HepG2 (cell line): ENCODE results near the gene MIF. TPM values are rescaled to one million over a fixed set of nuclear protein-coding genes. Genes with fewer than 3 reads are reported as not detected.
A peak's percentile ranks its signal among the peaks of the same experiment; 100 is the strongest.

Experiments
- HNF4G ChIP-seq, 2 experiments: sonication (generic) in 1 of 2; formaldehyde crosslinking in 1 of 2; IDR thresholded peaks; 2 replicates each; pipeline versions ENCODE4 v1.4.0 to v1.6.1; 2011 to 2020; ENCODE audit warnings: borderline replicate concordance in 2 of 2, low read depth in 2 of 2, mild to moderate bottlenecking in 2 of 2, low read length in 1 of 2, missing genetic modification reagents in 1 of 2, moderate library complexity in 1 of 2
- KDM1A ChIP-seq: IDR thresholded peaks from 2 replicates; pipeline ENCODE4 v1.6.1; 2016; ENCODE audit warnings: missing compliant biosample characterization
- ONECUT2 ChIP-seq: sonication (generic); formaldehyde crosslinking; IDR thresholded peaks from 2 replicates; pipeline ENCODE4 v1.4.0; 2020; ENCODE audit warnings: missing genetic modification reagents
- RNF2 ChIP-seq: fragments of 450-650 bp; conservative IDR thresholded peaks from 2 replicates; pipeline ENCODE4 v1.6.1; 2016; ENCODE audit warnings: low read depth
- RXRA ChIP-seq: sonication (generic); formaldehyde crosslinking; IDR thresholded peaks from 2 replicates; pipeline ENCODE4 v1.5.1; 2020; ENCODE audit warnings: missing genetic modification reagents
- SIN3B ChIP-seq: fragments of 150-350 bp; IDR thresholded peaks from 2 replicates; pipeline ENCODE4 v1.6.1; 2014; ENCODE audit warnings: low read length
- SKI ChIP-seq: fragments of 450-650 bp; IDR thresholded peaks from one replicate; pipeline ENCODE4 v1.6.1; 2018; ENCODE audit warnings: mild to moderate bottlenecking; ENCODE audit not compliant: partially characterized antibody
- SP1 ChIP-seq, 2 experiments: fragments of 450-650 bp in 1 of 2; sonication (generic) in 1 of 2; formaldehyde crosslinking in 1 of 2; IDR thresholded peaks; 2 replicates each; pipeline versions ENCODE4 v1.4.0 to v1.6.1; 2016 to 2020; ENCODE audit warnings: missing genetic modification reagents in 1 of 2
- SPEN ChIP-seq: sonication (generic); formaldehyde crosslinking; IDR thresholded peaks from 2 replicates; pipeline ENCODE4 v1.5.1; 2020; ENCODE audit warnings: low read depth, mild to moderate bottlenecking, missing genetic modification reagents
- ZNF230 ChIP-seq: sonication (generic); formaldehyde crosslinking; IDR thresholded peaks from 2 replicates; pipeline ENCODE4 v1.4.0; 2020; ENCODE audit warnings: mild to moderate bottlenecking, missing genetic modification reagents
- ZNF614 ChIP-seq: IDR thresholded peaks from 2 replicates; pipeline ENCODE4 v1.6.1; 2018; ENCODE audit warnings: missing biosample characterization, missing genetic modification reagents, inconsistent platforms, borderline replicate concordance
- ZNF772 ChIP-seq: sonication (generic); formaldehyde crosslinking; IDR thresholded peaks from 2 replicates; pipeline ENCODE4 v1.5.0; 2020; ENCODE audit warnings: mild to moderate bottlenecking, missing genetic modification reagents
- ZNF878 ChIP-seq: sonication (generic); formaldehyde crosslinking; IDR thresholded peaks from 2 replicates; pipeline ENCODE4 v1.8.1; 2023; ENCODE audit warnings: mild to moderate bottlenecking, missing genetic modification reagents, moderate library complexity
- polyA plus RNA-seq, 8 experiments: library from polyadenylated mRNA; depleted of rRNA in 3 of 8; stranded (reverse) in 7 of 8; unstranded in 1 of 8; fragments of >200 nt; fragmentation: Illumina TruSeq in 4 of 8; extraction: Trizol in 4 of 8; gene quantifications; 2 replicates each; pipeline versions ENCODE4 v1.2.1 to v1.2.3, GENCODE V29; 2011 to 2016; ENCODE audit warnings: low read depth in 4 of 8, missing spikeins in 1 of 8, mixed read lengths in 1 of 8; ENCODE audit not compliant: insufficient read depth in 1 of 8
- total RNA-seq, 5 experiments: library from RNA; depleted of rRNA; stranded (reverse); fragments of >200 nt; fragmentation: Illumina TruSeq; extraction: Trizol; gene quantifications; 2 replicates each; pipeline ENCODE4 v1.2.3, GENCODE V29; 2016; ENCODE audit warnings: low read depth in 1 of 5
- TF ChIP-seq, protein P1 (sequence below): sonication (generic); formaldehyde crosslinking; conservative IDR thresholded peaks from 2 replicates; pipeline ENCODE4 v1.5.0; 2020; ENCODE audit warnings: missing genetic modification reagents
- TF ChIP-seq, protein P2 (sequence below): IDR thresholded peaks from 2 replicates; pipeline ENCODE4 v1.6.1; 2016
- TF ChIP-seq, protein P3 (sequence below): IDR thresholded peaks from 2 replicates; pipeline ENCODE4 v1.6.1; 2018; ENCODE audit warnings: missing genetic modification reagents, mild to moderate bottlenecking, missing compliant biosample characterization
- TF ChIP-seq, protein P4 (sequence below): sonication (generic); formaldehyde crosslinking; IDR thresholded peaks from 2 replicates; pipeline ENCODE4 v1.5.0; 2020; ENCODE audit warnings: mild to moderate bottlenecking, missing genetic modification reagents, moderate library complexity
- TF ChIP-seq, protein P5 (sequence below): sonication (generic); formaldehyde crosslinking; IDR thresholded peaks from 2 replicates; pipeline ENCODE4 v1.4.0; 2020; ENCODE audit warnings: missing genetic modification reagents

The MIF gene
- total and polyA plus RNA-seq, 2 of the 13 experiments (the other 11 are each of a cell fraction or from before 2014, with no cell fraction given), result 634 to 675 TPM

GRCh38 chr22:23856721-23857605 is 37.2 kb upstream of the MIF start (continued):
- TF ChIP-seq ZNF878 (CRISPR knock-in tag), result peak; percentile 63; the same call in 1 of the 2 replicates
- TF ChIP-seq ONECUT2 (CRISPR knock-in tag), result no peak
- TF ChIP-seq, protein P1, sequence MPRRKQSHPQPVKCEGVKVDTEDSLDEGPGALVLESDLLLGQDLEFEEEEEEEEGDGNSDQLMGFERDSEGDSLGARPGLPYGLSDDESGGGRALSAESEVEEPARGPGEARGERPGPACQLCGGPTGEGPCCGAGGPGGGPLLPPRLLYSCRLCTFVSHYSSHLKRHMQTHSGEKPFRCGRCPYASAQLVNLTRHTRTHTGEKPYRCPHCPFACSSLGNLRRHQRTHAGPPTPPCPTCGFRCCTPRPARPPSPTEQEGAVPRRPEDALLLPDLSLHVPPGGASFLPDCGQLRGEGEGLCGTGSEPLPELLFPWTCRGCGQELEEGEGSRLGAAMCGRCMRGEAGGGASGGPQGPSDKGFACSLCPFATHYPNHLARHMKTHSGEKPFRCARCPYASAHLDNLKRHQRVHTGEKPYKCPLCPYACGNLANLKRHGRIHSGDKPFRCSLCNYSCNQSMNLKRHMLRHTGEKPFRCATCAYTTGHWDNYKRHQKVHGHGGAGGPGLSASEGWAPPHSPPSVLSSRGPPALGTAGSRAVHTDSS, result no peak
- TF ChIP-seq, protein P2, sequence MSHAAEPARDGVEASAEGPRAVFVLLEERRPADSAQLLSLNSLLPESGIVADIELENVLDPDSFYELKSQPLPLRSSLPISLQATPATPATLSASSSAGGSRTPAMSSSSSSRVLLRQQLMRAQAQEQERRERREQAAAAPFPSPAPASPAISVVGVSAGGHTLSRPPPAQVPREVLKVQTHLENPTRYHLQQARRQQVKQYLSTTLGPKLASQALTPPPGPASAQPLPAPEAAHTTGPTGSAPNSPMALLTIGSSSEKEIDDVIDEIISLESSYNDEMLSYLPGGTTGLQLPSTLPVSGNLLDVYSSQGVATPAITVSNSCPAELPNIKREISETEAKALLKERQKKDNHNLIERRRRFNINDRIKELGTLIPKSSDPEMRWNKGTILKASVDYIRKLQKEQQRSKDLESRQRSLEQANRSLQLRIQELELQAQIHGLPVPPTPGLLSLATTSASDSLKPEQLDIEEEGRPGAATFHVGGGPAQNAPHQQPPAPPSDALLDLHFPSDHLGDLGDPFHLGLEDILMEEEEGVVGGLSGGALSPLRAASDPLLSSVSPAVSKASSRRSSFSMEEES (CRISPR knock-in tag), result no peak
- TF ChIP-seq SKI, result no peak
- TF ChIP-seq, protein P3, sequence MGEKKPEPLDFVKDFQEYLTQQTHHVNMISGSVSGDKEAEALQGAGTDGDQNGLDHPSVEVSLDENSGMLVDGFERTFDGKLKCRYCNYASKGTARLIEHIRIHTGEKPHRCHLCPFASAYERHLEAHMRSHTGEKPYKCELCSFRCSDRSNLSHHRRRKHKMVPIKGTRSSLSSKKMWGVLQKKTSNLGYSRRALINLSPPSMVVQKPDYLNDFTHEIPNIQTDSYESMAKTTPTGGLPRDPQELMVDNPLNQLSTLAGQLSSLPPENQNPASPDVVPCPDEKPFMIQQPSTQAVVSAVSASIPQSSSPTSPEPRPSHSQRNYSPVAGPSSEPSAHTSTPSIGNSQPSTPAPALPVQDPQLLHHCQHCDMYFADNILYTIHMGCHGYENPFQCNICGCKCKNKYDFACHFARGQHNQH (CRISPR knock-in tag), result 0 out of 2 replicates have a peak, but pooled peaks have one; percentile 12
- no peak for TF ChIP-seq SIN3B
- TF ChIP-seq, protein P4, sequence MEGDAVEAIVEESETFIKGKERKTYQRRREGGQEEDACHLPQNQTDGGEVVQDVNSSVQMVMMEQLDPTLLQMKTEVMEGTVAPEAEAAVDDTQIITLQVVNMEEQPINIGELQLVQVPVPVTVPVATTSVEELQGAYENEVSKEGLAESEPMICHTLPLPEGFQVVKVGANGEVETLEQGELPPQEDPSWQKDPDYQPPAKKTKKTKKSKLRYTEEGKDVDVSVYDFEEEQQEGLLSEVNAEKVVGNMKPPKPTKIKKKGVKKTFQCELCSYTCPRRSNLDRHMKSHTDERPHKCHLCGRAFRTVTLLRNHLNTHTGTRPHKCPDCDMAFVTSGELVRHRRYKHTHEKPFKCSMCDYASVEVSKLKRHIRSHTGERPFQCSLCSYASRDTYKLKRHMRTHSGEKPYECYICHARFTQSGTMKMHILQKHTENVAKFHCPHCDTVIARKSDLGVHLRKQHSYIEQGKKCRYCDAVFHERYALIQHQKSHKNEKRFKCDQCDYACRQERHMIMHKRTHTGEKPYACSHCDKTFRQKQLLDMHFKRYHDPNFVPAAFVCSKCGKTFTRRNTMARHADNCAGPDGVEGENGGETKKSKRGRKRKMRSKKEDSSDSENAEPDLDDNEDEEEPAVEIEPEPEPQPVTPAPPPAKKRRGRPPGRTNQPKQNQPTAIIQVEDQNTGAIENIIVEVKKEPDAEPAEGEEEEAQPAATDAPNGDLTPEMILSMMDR (CRISPR knock-in tag), result peak; percentile 33
- no peak for TF ChIP-seq SP1 (IDR thresholded peaks at IDR 0.05)
- no peak for TF ChIP-seq SP1 (CRISPR knock-in tag; IDR thresholded peaks at IDR 0.05)
- TF ChIP-seq ZNF614, result no peak
- no peak for TF ChIP-seq RXRA (CRISPR knock-in tag)
- TF ChIP-seq, protein P5, sequence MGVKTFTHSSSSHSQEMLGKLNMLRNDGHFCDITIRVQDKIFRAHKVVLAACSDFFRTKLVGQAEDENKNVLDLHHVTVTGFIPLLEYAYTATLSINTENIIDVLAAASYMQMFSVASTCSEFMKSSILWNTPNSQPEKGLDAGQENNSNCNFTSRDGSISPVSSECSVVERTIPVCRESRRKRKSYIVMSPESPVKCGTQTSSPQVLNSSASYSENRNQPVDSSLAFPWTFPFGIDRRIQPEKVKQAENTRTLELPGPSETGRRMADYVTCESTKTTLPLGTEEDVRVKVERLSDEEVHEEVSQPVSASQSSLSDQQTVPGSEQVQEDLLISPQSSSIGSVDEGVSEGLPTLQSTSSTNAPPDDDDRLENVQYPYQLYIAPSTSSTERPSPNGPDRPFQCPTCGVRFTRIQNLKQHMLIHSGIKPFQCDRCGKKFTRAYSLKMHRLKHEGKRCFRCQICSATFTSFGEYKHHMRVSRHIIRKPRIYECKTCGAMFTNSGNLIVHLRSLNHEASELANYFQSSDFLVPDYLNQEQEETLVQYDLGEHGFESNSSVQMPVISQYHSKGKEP (CRISPR knock-in tag), result 0 out of 2 replicates have a peak, but pooled peaks have one; percentile 36
- TF ChIP-seq RNF2, result no peak
- 0 out of 2 replicates have a peak, but pooled peaks have one; percentile 31 for TF ChIP-seq SPEN (CRISPR knock-in tag)
- no peak for TF ChIP-seq KDM1A (CRISPR knock-in tag)
- TF ChIP-seq ZNF772, result peak; percentile 76; the same call in 1 of the 2 replicates
- TF ChIP-seq ZNF230 (CRISPR knock-in tag), result no peak
- no peak for TF ChIP-seq HNF4G (IDR thresholded peaks at IDR 0.05; ENCODE audit: borderline replicate concordance, low read depth, low read length)
- 0 out of 2 replicates have a peak, but pooled peaks have one; percentile 20 for TF ChIP-seq HNF4G (CRISPR knock-in tag; IDR thresholded peaks at IDR 0.05; ENCODE audit: borderline replicate concordance, low read depth)
